ENCODE results near the gene TAC3. TPM values are rescaled to one million over a fixed set of nuclear protein-coding genes. Genes with fewer than 3 reads are reported as not detected.
"Not testable (repeated sequence)": the region's sequence is repeated elsewhere in the genome, so short reads cannot be mapped to it uniquely, and the experiment has no call there.

TAC3 gene
- total RNA-seq, 6 experiments from 2014 or later: not detected

GRCh38 chr12:56980941-56981530 lies 35.3 kb downstream of the TAC3 start:
- H3K36me3 Mint-ChIP-seq (ENCODE audit: low read depth): no peaks in the 10 kb centered on the region
- peaks cover 15% of the 10 kb centered on the region for H3K4me1 Mint-ChIP-seq (ENCODE audit: low read depth)
- H3K27me3 Mint-ChIP-seq (ENCODE audit: insufficient read depth): peaks cover 14% of the 10 kb centered on the region
- no peaks in the 10 kb centered on the region for H3K9me3 Mint-ChIP-seq
- H3K27ac Mint-ChIP-seq: no peak overlapping the region
- no peak for TF ChIP-seq CTCF (IDR thresholded peaks at IDR 0.05)
- no peak overlapping the region for H3K4me3 Mint-ChIP-seq
- no peak for DNase-seq

- Mint-ChIP-seq H3K27ac (no peak overlapping the region), H3K4me3 (no peak overlapping the region), H3K9me3 (no peaks in the 10 kb centered on the region), H3K36me3 (ENCODE audit: low read depth) (no peaks in the 10 kb centered on the region), H3K27me3 (ENCODE audit: insufficient read depth) (peaks cover 17% of the 10 kb centered on the region), H3K4me1 (ENCODE audit: low read depth) (peaks cover 9% of the 10 kb centered on the region)
- no peak for TF ChIP-seq CTCF (IDR thresholded peaks at IDR 0.05)
- no peak for DNase-seq
These were observed 36.1 kb downstream of the TAC3 start for GRCh38 chr12:56980268-56980667.

GRCh38 chr12:56979628-56980027 lies 36.7 kb downstream of the TAC3 start:
- TF ChIP-seq CTCF (IDR thresholded peaks at IDR 0.05): no peak
- no peak overlapping the region for H3K27ac Mint-ChIP-seq

GRCh38 chr12:56978397-56979138 lies 37.8 kb downstream of the TAC3 start:
- Mint-ChIP-seq H3K4me1 (ENCODE audit: low read depth) (peaks cover 9% of the 10 kb centered on the region), H3K27ac (no peak overlapping the region), H3K9me3 (no peaks in the 10 kb centered on the region), H3K27me3 (ENCODE audit: insufficient read depth) (peaks cover 14% of the 10 kb centered on the region), H3K4me3 (no peak overlapping the region), H3K36me3 (ENCODE audit: low read depth) (no peaks in the 10 kb centered on the region)
- no peak for TF ChIP-seq CTCF (IDR thresholded peaks at IDR 0.05)
- DNase-seq: no peak

More at GRCh38 chr12:56979628-56980027, 36.7 kb downstream of the TAC3 start:
- H3K4me1 Mint-ChIP-seq (ENCODE audit: low read depth): peaks cover 9% of the 10 kb centered on the region
- DNase-seq: peak; percentile 22
- peaks cover 17% of the 10 kb centered on the region for H3K27me3 Mint-ChIP-seq (ENCODE audit: insufficient read depth)
- no peaks in the 10 kb centered on the region for H3K36me3 Mint-ChIP-seq (ENCODE audit: low read depth)
- no peak overlapping the region for H3K4me3 Mint-ChIP-seq
- H3K9me3 Mint-ChIP-seq: no peaks in the 10 kb centered on the region

GRCh38 chr12:56977361-56977760 lies 39.0 kb downstream of the TAC3 start:
- DNase-seq; H3K36me3 Mint-ChIP-seq (ENCODE audit: low read depth); H3K4me3 Mint-ChIP-seq; H3K27ac Mint-ChIP-seq; H3K9me3 Mint-ChIP-seq; H3K4me1 Mint-ChIP-seq (ENCODE audit: low read depth): not testable (repeated sequence)
- H3K27me3 Mint-ChIP-seq (ENCODE audit: insufficient read depth): peaks cover 14% of the 10 kb centered on the region

- H3K4me1 Mint-ChIP-seq (ENCODE audit: low read depth); DNase-seq; H3K27ac Mint-ChIP-seq; H3K4me3 Mint-ChIP-seq; H3K36me3 Mint-ChIP-seq (ENCODE audit: low read depth); H3K9me3 Mint-ChIP-seq: not testable (repeated sequence)
- peaks cover 15% of the 10 kb centered on the region; the same call in 1 of the 2 replicates for H3K27me3 Mint-ChIP-seq (ENCODE audit: insufficient read depth)
These were observed 42.1 kb downstream of the TAC3 start for GRCh38 chr12:56974224-56974623.

GRCh38 chr12:56968910-56969309 lies 47.4 kb downstream of the TAC3 start:
- H3K9me3 Mint-ChIP-seq; DNase-seq; H3K36me3 Mint-ChIP-seq (ENCODE audit: low read depth); H3K4me1 Mint-ChIP-seq (ENCODE audit: low read depth); H3K4me3 Mint-ChIP-seq; H3K27ac Mint-ChIP-seq: not testable (repeated sequence)
- H3K27me3 Mint-ChIP-seq (ENCODE audit: insufficient read depth): peaks cover 17% of the 10 kb centered on the region

GRCh38 chr12:56965997-56966642 lies 50.2 kb downstream of the TAC3 start:
- not testable (repeated sequence) for DNase-seq; H3K27ac Mint-ChIP-seq; H3K4me1 Mint-ChIP-seq (ENCODE audit: low read depth); H3K9me3 Mint-ChIP-seq; H3K36me3 Mint-ChIP-seq (ENCODE audit: low read depth); H3K4me3 Mint-ChIP-seq
- peaks cover 17% of the 10 kb centered on the region for H3K27me3 Mint-ChIP-seq (ENCODE audit: insufficient read depth)

GRCh38 chr12:56965124-56965523 lies 51.2 kb downstream of the TAC3 start:
- H3K4me1 Mint-ChIP-seq (ENCODE audit: low read depth); H3K4me3 Mint-ChIP-seq; H3K9me3 Mint-ChIP-seq; H3K27ac Mint-ChIP-seq; DNase-seq; H3K36me3 Mint-ChIP-seq (ENCODE audit: low read depth): not testable (repeated sequence)
- peaks cover 19% of the 10 kb centered on the region for H3K27me3 Mint-ChIP-seq (ENCODE audit: insufficient read depth)

All from HFFc6 (cell line).